GM19328 (cell line): ENCODE results near the gene CNGA2.

Experiments
- ATAC-seq: cut with Tn5 transposase; IDR thresholded peaks from one replicate; pipeline ENCODE4 v1.9.1; 2021; ENCODE audit warnings: mild to moderate bottlenecking, moderate library complexity; ENCODE audit not compliant: unreplicated experiment

The CNGA2 gene

DNA sequence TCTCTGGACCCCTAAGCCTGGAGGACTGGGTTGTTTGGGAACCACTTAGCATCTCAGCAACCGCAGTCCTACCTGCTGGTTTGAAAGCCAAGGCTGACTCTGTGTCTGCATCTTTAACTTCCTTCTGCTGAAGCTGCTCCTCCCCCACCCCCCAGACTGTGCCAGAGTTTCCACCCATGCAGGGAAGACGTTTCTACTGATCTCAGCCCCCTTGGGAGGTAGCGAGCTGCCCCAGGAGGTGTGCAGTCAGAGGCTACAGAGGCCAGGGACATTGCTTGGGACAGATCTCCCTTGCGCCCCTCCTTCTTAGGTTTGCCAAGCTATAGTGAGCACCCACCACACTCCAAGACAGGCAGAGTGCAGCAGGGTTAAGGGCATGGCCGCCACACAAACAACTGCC, 23.4 kb upstream of the CNGA2 start:
- ATAC-seq = no peak

DNA sequence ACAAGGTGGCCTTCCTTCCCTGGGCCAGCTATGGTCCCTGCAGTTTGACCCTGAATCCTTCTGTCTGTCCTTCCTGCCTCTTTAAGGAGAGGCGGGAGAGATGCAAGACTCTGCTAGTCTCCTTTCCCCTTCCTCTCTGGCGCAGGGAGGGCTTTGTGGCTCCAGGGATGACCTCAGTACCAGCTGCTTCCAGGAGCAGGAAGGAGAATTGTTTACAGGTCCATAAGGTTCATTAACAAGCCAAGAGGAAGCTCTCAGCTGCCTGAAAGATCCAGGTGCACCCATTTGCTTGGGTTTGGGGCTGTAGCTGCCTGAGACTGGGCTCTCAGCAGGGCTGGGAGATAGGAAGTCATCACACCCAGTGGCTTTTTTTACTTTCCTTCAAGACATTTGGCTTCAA, 22.8 kb upstream of the CNGA2 start:
- ATAC-seq = no peak

DNA sequence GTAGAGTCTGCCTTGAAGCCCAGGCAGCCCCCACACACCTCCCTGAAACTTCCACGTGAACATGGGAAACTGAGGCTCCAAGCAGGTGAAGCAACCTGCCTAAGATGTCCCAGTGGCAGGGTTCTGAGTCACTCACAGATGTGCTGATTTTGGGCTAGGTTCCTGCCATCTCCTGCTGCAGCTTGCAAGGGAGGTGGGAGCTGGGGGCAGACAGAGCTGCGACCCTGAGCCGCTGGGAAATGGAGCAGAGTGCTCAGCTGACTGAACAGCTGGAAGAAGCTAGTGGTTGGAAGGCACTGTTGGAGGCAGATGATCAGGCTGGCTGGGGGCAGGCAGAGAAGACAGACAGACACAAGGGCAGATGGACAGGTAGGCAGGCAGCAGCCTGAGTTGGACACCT, 22.3 kb upstream of the CNGA2 start:
- no peak for ATAC-seq

DNA sequence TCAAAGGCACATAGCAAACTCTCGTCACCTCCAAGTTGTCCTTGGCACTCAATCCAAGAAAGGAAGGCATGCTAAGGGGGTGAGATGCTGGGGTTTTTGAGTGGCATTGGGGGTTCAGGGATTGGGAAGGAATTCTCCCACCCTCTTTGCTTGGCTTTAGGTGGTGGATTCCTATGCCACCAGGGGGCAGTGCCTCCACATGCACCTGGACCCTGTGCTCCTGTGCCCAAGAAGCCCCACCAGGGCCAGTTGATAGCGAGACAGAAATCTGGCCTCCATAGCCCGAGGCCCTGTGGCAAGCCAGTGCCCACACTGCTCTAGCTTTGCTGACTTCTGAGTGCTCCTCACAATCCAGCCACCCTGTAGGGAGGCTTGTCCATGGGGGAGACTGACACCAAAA, 20.7 kb upstream of the CNGA2 start:
- no peak for ATAC-seq

DNA sequence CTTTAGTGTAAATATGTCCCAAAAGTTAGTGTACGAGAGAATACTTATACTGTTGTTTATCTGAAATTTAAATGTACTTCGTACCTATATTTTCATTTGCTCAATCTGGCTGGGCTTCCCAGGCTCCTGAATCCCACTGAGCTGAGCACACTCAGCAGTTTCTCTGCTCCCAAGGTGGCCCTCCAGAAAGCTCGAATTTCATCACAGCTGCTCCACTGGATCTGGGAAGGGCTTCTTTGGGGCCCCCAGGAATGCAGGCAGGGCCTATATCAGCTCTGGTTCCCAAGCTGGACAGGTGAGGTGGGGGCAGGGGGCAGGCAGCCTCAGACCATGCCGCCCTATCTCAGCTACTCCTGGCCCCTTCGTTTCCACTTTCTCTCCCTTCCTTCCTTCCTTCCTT, 20.2 kb upstream of the CNGA2 start:
- ATAC-seq = no peak

DNA sequence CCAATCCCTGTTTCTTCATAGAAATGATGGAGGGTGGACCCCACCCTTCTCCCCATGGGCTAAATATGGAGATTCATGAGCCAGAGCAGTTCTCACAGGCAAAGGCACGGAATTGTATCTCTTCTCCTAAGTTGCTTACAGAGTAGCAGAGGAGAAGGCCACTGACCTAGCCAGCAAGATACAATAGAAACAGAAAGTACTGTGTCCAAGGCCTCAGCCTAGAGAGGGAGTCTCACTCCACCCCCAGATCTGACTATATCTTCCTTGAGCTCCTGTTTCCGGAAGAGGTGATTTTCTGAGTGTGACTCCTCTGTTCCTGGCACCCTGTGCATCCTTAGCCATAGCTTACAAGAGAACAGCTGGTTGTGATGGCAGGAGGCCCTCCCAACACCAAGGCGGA, 18.8 kb upstream of the CNGA2 start, which contains the start of gene FATE1:
Gene FATE1, plus strand, starts transcription at position 284 of the 400 bp plus-strand sequence. Its CDS starts 85 bp downstream, at position 369.
- ATAC-seq = no peak

DNA sequence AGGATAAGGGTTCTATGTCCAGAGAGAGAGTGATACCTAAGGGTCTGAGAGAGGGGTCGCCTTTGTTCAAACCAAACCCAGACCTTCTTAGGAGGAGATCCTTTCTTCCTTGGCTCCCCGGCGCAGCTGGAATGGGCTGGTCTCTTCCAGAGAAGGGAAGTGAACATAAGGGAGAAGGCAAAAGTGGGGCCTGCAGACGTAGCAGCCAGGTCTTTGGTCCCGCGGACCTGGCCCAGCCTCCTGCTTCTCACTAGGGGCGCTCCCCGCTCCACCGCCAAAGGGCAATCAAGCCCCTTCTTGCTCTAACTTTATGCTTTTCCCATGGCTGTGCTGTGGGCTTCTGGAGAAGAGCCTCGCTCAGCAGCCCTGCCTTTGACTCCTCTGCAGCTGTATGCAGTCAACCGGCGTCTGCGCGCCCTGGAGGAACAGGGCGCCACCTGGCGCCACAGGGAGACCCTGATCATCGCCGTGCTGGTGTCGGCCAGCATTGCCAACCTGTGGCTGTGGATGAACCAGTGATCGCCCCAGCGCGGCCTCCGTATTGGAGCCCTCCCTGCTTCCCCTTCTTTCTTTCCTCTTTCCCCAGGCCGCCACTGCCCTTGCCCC, 12.2 kb upstream of the CNGA2 start:
- ATAC-seq = no peak

DNA sequence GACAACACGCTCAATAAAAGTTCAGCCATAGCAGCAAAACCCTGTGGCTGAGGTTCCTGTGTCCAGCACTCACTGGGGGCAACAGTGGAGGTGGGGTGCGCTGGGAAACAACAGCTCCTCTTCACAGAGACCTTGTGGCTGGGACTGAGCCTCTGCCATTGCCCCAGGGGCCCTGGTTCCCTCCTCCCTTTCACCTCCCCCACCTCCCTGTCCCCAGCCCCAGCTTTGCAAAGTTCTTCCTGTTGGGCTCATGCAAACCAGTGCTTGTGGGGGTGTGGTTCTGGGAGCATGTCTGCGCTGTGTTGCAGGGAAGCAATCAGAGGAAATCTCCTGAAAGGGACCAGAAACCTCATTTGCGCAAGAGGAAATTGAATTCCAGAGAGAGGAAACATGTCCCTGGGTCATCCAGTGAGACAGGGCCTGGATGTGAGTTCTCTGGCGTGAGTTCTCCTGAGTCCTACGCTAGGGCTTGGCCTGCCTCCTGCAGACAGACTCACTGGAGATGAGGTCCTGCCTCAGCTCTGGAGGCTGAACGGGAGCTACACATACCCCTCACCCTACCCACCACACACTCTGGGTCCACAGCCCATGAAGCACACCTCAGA, 11.3 kb upstream of the CNGA2 start:
- ATAC-seq = no peak

DNA sequence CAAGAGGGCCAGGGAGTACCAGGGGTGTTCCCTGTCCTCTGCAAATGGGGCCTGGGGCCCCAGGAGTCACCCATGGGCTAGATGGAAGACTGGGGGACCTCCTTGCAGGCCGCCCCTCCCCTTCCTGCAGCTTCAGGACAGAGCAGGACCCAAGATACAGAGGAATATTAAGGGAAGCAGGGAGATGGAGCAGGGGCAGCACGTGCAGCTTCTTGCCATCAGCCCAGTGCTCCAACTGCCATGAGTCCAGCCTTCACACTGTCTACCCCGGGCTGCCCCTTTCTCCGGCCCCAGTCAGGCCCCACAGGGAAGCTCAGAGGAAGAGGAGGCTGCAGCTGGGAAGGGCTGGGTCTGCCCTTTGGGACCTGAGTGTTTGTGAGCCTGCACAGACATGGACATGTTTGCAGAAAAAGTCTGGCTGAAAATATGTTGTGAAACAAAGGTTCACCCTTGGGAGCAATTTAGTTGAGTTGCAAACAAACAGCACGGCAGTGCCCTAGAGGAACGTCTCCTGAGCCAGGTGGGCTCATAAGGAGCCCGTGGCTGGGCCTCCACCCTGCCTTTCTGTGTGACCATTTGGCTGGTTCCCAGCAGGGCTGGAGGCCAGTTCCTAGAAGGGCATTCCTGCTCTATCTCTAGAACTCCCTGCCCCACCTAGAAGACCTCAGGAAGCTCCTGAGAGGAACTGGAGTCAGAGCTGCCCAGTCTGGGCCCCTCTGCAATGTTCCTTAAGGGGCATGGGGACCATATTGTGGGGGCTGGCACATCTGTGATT, 9.8 kb upstream of the CNGA2 start:
- no peak for ATAC-seq

DNA sequence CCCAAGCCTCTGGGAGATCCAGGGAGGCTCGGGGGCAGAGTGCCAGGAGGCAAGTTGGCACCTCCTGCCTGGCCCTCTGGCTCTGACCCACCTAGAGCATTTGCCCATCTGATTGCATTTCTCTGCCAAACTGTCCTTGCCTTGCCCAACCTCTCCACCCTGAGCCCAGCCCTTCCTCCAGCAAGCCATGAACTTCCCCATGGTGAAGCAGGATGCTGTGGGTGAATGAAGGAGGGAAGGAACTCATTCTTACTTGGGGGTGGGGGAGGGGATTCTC, 9.3 kb upstream of the CNGA2 start:
- ATAC-seq = no peak

DNA sequence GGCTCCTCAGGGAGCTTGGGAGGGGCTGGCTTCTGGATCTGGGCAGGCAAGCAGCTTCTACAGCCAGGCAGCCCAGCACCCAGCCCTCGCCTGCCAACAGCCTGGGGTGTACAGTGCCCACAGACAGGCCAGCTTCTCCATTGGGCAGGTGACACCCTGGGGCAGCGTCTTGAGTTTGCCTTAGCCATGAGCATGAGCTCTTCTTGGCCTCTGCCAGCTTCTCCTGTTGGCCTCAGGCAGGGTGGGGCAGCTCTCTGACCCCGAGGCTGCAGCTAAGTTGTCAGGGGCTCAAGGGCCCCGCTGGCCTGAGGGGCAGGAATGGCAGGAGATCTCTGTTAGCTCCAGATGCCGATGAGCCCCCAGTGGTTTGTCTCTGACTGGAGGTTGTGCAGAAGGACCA, 7.8 kb upstream of the CNGA2 start:
- no peak for ATAC-seq

DNA sequence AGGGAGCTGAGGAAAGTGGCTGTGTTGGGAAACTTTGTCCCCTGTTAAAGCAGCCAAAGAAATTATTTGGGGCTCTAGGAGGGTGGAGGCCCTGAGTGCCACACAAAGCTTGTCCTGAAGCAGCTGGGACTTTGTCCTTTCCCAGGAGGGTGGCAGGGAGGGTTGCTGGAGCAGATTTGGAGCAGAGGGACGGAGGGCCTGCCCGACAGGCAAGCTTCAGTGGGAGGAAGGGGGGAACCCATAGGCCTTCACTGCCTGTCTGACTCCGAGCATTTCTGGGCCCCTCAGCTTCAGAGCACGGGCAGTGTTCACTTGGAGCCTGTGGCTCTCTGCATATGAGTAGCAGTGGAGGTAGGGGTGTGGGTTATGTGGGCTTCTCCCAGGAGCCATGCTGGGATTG, 7.2 kb upstream of the CNGA2 start:
- no peak for ATAC-seq

DNA sequence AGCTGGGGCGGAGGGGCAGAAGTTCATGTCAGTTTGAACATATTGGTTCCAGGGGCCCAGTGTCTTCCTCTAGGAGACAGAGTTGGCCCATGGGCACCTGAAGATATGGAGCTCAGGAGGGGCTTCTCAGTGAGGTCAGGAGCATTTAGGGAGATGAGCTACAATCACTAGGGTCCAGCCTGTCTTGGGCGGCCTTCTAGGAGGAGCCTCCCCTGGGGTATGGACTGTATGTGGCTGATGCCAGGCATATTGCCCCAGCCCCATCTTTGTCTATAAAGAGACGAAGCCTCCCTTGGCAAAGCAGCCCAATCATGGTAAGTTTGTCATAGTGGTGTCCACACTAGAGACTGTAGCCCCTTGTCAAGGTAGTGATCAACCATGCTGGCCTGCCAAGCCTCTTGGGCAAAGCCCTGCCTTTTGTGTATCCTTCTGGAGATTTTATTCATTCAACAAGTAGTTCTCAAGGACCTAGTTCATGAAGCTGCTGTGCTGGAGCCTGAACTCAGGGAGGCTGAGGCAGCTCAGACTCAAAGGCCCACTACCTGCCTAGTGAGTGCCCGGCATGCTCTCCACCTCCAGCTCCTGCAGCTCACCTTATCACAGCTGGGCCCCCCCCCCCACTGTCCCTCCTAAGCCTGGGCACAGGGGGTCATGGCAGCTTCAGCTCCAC, 5.4 kb upstream of the CNGA2 start:
- ATAC-seq = no peak

DNA sequence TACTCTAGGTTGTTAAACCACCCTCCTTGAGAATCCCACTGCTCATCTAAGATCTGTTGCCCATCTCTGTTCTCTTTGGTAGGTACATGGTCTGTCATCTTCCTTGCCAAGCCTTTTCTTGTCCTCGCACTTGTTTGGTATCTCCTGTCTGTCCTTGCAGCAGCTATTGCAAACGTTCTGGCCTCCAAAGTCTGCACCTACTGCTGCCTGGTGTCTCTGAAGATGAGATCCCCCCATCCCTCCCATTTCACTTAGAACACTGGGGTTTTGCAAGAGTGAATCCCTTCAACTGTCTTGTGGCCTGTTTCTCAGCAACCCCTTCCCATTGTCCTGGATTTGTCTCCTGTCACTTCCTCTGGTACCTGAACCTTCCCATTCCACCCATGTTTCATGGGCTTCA, 673 bp downstream of the CNGA2 start:
- ATAC-seq = no peak

DNA sequence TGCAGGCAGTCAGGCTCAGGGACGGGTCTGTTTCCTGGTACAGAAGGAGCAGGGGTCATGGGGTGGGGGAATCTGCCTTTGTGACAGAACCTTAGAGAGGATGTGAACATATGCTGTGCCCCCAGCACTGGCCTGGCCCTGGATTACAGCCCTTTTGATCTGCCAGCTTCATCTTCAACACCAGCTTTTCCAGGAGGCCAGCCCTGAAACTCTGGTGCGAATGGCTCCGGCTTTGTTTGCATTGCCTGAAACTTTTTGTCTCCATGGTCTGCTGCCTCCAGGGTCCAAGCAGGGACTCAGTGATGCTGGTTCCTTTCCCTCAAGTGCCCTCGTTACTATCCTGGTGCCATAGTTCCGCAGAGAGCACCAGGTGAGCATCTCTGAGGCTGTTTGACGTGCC, 2.1 kb downstream of the CNGA2 start:
- ATAC-seq = no peak

DNA sequence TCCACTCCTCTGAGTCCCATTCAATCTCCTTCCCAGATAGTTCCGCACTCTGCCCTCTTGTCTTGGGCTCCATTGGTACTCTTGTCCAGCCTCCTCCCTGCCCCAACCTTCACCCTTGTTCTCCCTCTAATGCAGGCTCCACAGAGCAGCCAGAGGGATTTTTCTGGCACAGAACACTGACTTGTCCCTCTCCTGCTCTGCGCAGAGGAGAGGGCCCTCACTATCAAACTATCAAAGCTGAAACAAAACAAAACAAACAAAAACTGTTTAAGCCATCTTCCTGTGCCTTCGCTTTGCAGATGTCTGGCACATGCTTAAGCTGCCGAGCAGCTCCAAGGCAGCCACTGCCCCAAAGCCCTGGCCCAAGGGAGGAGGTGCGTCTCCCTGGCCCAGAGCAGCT, 2.9 kb downstream of the CNGA2 start:
- no peak for ATAC-seq

DNA sequence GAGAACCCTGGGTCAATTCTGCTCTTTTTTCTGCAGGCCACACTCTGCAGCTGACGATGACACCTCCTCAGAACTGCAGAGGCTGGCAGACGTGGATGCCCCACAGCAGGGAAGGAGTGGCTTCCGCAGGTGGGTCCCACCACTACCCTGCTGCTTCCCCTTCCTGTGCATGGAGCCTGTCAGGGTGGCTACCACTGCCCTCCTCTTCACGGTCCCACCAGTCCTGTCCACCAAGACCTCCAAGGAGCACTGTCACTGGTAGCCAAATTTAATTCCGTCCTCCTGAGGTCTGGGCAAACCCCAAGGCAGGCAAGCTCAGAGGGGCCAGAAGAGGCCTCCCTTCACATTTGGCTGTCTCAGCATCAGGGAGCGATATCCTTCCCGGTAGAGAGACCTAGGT, 4.2 kb downstream of the CNGA2 start:
- no peak for ATAC-seq

DNA sequence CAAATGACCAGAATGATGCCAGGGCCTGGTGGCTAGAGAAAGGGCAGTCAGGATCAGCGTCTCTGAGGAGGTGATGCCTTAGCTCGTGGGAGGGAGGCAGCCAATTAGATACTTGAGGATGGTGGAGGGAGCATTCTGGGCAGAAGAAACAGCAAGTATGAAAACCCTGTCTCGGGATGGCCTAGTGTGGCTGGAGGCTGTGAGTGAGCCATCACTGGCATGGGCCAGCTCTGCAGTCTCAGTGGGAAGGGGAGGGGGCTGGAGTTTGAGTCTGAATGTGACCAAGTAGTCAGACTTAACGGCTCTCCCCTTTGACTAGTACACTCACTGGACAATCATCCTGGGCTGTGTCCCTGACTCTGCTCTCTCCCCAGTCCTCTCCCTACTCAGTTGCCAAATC, 7.1 kb downstream of the CNGA2 start:
- no peak for ATAC-seq

DNA sequence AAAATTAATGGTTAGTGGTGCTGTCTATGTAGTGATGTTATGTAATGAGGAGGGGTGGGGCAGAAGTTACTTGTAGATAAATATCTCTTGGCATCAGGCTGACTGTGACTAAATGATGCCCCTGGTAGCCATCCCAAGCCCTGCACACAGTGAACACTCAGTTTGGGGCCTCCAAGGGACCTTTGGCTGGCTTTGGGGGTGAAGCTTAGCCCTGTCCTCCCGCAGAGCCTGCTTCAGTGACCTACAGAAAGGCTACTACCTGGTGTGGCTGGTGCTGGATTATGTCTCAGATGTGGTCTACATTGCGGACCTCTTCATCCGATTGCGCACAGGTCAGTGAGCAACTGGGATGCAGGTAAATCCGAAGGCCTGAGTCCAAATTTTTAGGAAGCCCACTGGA, 7.8 kb downstream of the CNGA2 start:
- no peak for ATAC-seq

DNA sequence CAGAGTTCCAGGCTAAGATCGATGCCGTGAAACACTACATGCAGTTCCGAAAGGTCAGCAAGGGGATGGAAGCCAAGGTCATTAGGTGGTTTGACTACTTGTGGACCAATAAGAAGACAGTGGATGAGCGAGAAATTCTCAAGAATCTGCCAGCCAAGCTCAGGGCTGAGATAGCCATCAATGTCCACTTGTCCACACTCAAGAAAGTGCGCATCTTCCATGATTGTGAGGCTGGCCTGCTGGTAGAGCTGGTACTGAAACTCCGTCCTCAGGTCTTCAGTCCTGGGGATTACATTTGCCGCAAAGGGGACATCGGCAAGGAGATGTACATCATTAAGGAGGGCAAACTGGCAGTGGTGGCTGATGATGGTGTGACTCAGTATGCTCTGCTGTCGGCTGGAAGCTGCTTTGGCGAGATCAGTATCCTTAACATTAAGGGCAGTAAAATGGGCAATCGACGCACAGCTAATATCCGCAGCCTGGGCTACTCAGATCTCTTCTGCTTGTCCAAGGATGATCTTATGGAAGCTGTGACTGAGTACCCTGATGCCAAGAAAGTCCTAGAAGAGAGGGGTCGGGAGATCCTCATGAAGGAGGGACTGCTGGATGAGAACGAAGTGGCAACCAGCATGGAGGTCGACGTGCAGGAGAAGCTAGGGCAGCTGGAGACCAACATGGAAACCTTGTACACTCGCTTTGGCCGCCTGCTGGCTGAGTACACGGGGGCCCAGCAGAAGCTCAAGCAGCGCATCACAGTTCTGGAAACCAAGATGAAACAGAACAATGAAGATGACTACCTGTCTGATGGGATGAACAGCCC, 9.3 kb downstream of the CNGA2 start:
- no peak for ATAC-seq

DNA sequence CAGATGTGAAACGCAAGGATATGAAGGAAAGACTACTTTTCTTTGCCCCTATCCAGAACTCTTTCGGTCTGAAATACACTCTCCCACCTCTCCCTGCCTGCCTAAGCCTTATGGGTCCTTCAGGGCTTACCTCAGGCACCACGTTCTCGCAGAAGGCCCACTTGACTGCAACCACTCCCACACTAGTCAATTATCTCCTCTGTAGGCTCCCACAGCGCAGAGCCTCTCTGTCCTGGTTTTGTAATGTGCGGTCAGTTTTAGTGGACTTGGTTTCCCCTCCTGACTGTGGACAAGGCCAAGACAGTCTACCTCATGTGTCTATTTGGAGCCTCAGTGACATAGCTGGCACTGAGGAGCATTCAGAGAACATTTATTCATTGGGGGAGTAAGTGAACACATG, 11.1 kb downstream of the CNGA2 start:
- no peak for ATAC-seq
